Forelimb muscle (tissue), 1 donor: Measurements from ENCODE around the gene CCNY. TPM values are rescaled to one million over a fixed set of nuclear protein-coding genes. Genes with fewer than 3 reads are reported as not detected.
"Not testable (repeated sequence)": the region's sequence is repeated elsewhere in the genome, so short reads cannot be mapped to it uniquely, and the experiment has no call there.

Experiments used
- DNase-seq: peaks from one replicate; pipeline ENCODE4 v3.0.0-alpha.2; 2013; ENCODE audit warnings: low read depth
- polyA plus RNA-seq: library from polyadenylated mRNA; unstranded; fragments of 120-200 nt; gene quantifications from one replicate; pipeline ENCODE4 v1.2.1, GENCODE V29; 2013; ENCODE audit not compliant: insufficient read length

CCNY gene
- polyA plus RNA-seq = 81.0 TPM

- DNase-seq = peak; percentile 24
Observed at GRCh38 chr10:35336084-35336831, at the start of gene CCNY. TSS of gene CCNY (plus strand) at chr10:35336509. CDS start at chr10:35337054, 545 bp downstream.

GRCh38 chr10:35289198-35289597 is 47.1 kb upstream of the CCNY start:
- no peak for DNase-seq

- DNase-seq = no peak
Observed at GRCh38 chr10:35294506-35294905, 41.8 kb upstream of the CCNY start.

- DNase-seq = no peak
Observed at GRCh38 chr10:35299016-35299415, 37.3 kb upstream of the CCNY start.

GRCh38 chr10:35300063-35300699 is 36.1 kb upstream of the CCNY start:
- DNase-seq = peak; percentile 6

- no peak for DNase-seq
Observed at GRCh38 chr10:35304649-35305048, 31.7 kb upstream of the CCNY start.

- no peak for DNase-seq
Observed at GRCh38 chr10:35306852-35307251, 29.5 kb upstream of the CCNY start.

GRCh38 chr10:35307297-35307696 is 29.0 kb upstream of the CCNY start:
- no peak for DNase-seq

GRCh38 chr10:35308809-35309208 is 27.5 kb upstream of the CCNY start:
- DNase-seq = no peak

GRCh38 chr10:35314142-35314541 is 22.2 kb upstream of the CCNY start:
- DNase-seq = not testable (repeated sequence)

GRCh38 chr10:35315235-35315634 is 21.1 kb upstream of the CCNY start:
- DNase-seq = not testable (repeated sequence)

- DNase-seq = no peak
Observed at GRCh38 chr10:35316218-35316967, 19.9 kb upstream of the CCNY start.

- no peak for DNase-seq
Observed at GRCh38 chr10:35318551-35318950, 17.8 kb upstream of the CCNY start.

- DNase-seq = no peak
Observed at GRCh38 chr10:35320341-35320740, 16.0 kb upstream of the CCNY start.

- DNase-seq = no peak
Observed at GRCh38 chr10:35322636-35323035, 13.7 kb upstream of the CCNY start.

GRCh38 chr10:35324196-35324595 is 12.1 kb upstream of the CCNY start:
- DNase-seq = no peak

GRCh38 chr10:35326466-35327235 is 9.7 kb upstream of the CCNY start:
- no peak for DNase-seq

- no peak for DNase-seq
Observed at GRCh38 chr10:35327790-35328403, 8.4 kb upstream of the CCNY start.

GRCh38 chr10:35328404-35329037 is 7.8 kb upstream of the CCNY start:
- no peak for DNase-seq

- DNase-seq = no peak
Observed at GRCh38 chr10:35329520-35329919, 6.8 kb upstream of the CCNY start.
